ENCODE measurements around the gene MS4A4E. TPM values are rescaled to one million over a fixed set of nuclear protein-coding genes. Genes with fewer than 3 reads are reported as not detected.

MS4A4E gene
- total RNA-seq, 1 donor from 2014 or later, result not detected

DNA sequence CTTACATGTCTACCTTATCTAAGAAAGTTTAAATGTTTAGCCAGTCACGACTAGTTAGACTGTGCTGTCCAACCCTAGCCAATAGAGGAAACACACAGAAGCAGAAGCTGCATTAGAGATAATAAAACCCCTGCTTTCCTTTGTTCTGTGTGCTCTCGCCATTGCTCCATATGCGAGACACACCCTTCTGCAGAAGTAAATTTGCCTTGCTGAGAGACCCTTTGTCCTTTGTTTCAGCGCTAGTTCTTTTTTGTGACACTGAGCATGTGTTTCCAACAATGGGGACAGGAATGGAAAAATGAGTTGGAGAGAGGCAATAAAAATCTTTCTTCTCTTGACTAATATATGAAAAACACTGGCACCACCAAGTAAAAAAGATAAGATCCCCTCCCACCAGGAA lies 18.1 kb upstream of the MS4A4E start:
- Mint-ChIP-seq H3K36me3 (no peaks in the 10 kb centered on the region), H3K27me3 (ENCODE audit: low read depth) (no peaks in the 10 kb centered on the region), H3K9me3 (peaks cover 11% of the 10 kb centered on the region), H3K27ac (no peak overlapping the region), H3K4me3 (no peak overlapping the region), H3K4me1 (no peaks in the 10 kb centered on the region)
- TF ChIP-seq, protein P1, sequence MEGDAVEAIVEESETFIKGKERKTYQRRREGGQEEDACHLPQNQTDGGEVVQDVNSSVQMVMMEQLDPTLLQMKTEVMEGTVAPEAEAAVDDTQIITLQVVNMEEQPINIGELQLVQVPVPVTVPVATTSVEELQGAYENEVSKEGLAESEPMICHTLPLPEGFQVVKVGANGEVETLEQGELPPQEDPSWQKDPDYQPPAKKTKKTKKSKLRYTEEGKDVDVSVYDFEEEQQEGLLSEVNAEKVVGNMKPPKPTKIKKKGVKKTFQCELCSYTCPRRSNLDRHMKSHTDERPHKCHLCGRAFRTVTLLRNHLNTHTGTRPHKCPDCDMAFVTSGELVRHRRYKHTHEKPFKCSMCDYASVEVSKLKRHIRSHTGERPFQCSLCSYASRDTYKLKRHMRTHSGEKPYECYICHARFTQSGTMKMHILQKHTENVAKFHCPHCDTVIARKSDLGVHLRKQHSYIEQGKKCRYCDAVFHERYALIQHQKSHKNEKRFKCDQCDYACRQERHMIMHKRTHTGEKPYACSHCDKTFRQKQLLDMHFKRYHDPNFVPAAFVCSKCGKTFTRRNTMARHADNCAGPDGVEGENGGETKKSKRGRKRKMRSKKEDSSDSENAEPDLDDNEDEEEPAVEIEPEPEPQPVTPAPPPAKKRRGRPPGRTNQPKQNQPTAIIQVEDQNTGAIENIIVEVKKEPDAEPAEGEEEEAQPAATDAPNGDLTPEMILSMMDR (IDR thresholded peaks at IDR 0.05; ENCODE audit: unreplicated experiment), result no peak
- DNase-seq (ENCODE audit: low spot score in 2 of 2, unreplicated experiment in 2 of 2), result no peak

DNA sequence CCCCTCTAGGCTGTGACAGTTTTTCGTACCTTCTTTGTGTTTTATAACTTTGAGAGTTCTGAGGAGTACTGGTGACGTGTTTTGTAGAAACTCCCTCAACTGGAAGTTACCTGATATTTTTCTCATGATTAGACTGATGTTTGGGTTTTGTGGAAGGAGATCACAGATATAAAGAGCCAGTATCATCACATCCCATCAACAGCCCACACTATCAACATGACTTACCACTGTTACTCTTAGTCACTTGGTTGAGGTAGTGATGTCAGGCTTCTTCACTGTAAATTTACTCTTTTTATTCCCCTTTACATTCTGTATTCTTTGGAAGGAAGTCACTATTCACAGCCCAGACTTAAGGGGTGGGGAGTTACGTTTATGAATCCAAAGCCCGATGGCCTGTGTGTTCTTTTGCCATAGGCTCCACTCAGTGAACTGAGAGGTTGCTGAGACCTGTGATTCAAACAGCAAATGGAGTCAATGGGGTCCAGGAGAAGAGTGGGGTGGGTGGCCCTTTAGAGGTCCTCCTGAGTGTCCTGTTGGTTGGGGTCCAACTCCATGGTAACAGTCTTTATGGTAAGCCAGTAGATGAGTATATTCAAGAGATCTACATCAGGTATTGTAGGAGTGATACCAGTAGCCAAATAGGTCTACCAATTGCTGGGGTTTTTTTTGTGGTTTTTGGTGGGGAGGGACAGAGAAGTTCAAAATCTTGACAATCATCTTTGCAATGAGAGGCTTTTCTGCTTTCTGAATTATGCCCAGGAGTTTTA lies 15.2 kb upstream of the MS4A4E start:
- Mint-ChIP-seq H3K36me3 (no peaks in the 10 kb centered on the region), H3K4me1 (no peaks in the 10 kb centered on the region), H3K27me3 (ENCODE audit: low read depth) (no peaks in the 10 kb centered on the region), H3K4me3 (no peak overlapping the region), H3K27ac (no peak overlapping the region), H3K9me3 (peaks cover 11% of the 10 kb centered on the region)
- no peak for DNase-seq (ENCODE audit: low spot score in 2 of 2, unreplicated experiment in 2 of 2)
- TF ChIP-seq, protein P1 (IDR thresholded peaks at IDR 0.05; ENCODE audit: unreplicated experiment), result no peak

DNA sequence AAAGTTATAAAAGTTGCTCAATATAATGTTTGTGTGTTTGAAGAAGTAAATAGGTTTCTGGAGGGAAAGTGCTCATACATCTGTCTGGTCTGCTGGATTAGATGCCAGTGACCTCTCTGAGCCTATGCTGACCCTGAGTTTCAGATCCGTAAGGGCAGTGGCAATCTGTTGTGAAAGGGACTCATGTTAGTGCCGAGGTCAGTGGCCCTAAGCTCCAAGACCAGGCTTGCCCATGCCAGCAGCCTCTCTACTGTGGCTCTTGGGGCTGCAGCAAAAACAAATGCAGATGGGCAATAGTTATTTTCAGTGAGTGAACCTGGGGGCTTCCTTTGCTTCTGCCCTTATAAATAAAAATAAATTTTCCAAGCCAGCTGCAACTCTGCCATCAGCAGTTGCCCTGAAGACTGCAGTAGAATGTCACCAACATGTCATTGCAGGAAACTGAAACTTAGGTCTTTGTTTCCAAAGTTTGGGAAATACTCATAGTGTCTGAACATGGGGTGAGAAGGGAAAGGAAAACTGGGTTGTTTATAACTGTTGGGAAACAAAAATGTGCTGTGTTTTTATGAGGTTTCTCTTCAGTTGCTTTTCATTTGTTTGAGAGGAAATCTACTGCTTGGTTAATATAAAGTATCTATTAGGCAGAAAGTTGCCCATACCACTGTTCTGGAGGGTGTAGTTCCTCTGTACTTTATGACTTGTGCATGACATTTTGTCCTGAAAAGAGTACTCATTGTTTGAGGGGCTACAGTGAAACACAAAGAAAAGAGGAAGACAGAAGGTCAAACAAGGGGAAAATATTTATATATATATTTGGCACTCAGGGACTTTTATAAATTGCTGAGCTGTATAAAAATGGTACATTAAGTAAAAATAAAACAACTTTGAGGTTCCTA lies 9.5 kb upstream of the MS4A4E start:
- peaks cover 3% of the 10 kb centered on the region for H3K4me1 Mint-ChIP-seq
- TF ChIP-seq, protein P1 (IDR thresholded peaks at IDR 0.05; ENCODE audit: unreplicated experiment), result no peak
- peaks cover 8% of the 10 kb centered on the region for H3K27me3 Mint-ChIP-seq (ENCODE audit: low read depth)
- no peaks in the 10 kb centered on the region for H3K36me3 Mint-ChIP-seq
- no peak overlapping the region for H3K27ac Mint-ChIP-seq
- no peaks in the 10 kb centered on the region for H3K9me3 Mint-ChIP-seq
- no peak overlapping the region for H3K4me3 Mint-ChIP-seq
- no peak for DNase-seq (ENCODE audit: low spot score in 2 of 2, unreplicated experiment in 2 of 2)

DNA sequence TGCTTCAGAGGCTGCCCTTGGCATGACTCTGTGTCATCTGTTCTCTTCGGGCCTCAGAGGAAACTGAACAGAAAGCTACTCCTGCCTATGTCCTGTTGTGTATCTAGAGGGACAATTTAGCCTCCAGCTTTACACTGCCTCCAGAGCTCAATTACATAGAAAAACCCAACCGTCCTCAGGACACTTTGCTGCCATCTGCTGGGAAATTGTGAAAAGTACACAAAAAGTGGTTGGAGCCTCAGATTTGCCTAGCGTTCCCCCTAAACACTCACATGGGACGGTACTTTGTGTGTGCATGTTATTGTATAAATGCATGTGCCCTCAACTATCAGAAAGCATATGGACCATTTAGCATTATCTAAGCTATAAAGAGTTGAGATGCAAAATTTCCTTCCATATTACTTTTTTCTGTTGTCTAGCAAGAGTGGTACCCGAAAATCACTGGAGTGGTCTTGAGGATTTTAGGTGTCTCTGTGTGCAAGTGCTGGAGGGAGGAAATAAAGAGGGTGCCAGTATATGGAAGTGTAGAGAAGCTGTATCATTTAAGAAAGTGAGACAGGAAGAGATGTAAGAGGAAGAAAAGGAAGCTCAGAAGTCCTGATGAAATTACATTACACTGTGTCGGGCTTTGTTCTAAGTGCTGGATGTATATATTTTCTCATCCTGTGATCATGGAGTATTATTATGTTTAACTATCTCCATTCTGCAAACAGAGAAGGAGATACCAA lies 8.7 kb upstream of the MS4A4E start:
- H3K27me3 Mint-ChIP-seq (ENCODE audit: low read depth), result peaks cover 12% of the 10 kb centered on the region
- no peak overlapping the region for H3K27ac Mint-ChIP-seq
- TF ChIP-seq, protein P1 (IDR thresholded peaks at IDR 0.05; ENCODE audit: unreplicated experiment), result peak; percentile 48
- no peak for DNase-seq (ENCODE audit: low spot score in 2 of 2, unreplicated experiment in 2 of 2)
- peaks cover 3% of the 10 kb centered on the region for H3K4me1 Mint-ChIP-seq
- no peaks in the 10 kb centered on the region for H3K36me3 Mint-ChIP-seq
- H3K4me3 Mint-ChIP-seq, result no peak overlapping the region
- H3K9me3 Mint-ChIP-seq, result no peaks in the 10 kb centered on the region

DNA sequence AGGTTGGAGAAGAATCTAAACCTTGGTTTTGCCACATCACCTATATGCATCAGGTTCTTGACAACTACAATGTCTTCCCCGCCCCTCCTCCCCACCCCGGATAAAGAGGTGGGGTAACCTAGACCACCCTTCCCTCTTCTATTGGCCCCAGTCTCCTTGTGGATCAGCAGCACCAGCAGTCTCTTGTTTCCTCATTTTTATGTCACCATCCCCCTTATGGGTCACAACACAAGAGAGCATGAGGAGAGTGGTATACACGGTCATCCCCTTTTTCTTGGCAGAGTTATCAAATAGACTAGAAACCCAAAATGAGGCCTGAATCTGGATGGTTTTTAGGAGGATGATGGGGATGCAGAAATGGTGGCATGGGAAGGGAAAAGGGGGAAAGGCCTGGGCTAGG lies 1.2 kb downstream of the MS4A4E start:
- no peak overlapping the region for H3K27ac Mint-ChIP-seq
- H3K4me1 Mint-ChIP-seq, result no peaks in the 10 kb centered on the region
- H3K4me3 Mint-ChIP-seq, result no peak overlapping the region
- DNase-seq (ENCODE audit: low spot score in 2 of 2, unreplicated experiment in 2 of 2), result no peak
- H3K27me3 Mint-ChIP-seq (ENCODE audit: low read depth), result peaks cover 27% of the 10 kb centered on the region
- H3K9me3 Mint-ChIP-seq, result no peaks in the 10 kb centered on the region
- no peaks in the 10 kb centered on the region for H3K36me3 Mint-ChIP-seq
- TF ChIP-seq, protein P1 (IDR thresholded peaks at IDR 0.05; ENCODE audit: unreplicated experiment), result no peak
